Medulla oblongata (tissue), 1 donor: ENCODE results near the gene TLE1.
"Not testable (repeated sequence)": the region's sequence is repeated elsewhere in the genome, so short reads cannot be mapped to it uniquely, and the experiment has no call there.

Experiments
- DNase-seq: peaks from one replicate; pipeline ENCODE4 v3.0.0-alpha.2; 2015; ENCODE audit errors: extremely low spot score

TLE1 gene

DNA sequence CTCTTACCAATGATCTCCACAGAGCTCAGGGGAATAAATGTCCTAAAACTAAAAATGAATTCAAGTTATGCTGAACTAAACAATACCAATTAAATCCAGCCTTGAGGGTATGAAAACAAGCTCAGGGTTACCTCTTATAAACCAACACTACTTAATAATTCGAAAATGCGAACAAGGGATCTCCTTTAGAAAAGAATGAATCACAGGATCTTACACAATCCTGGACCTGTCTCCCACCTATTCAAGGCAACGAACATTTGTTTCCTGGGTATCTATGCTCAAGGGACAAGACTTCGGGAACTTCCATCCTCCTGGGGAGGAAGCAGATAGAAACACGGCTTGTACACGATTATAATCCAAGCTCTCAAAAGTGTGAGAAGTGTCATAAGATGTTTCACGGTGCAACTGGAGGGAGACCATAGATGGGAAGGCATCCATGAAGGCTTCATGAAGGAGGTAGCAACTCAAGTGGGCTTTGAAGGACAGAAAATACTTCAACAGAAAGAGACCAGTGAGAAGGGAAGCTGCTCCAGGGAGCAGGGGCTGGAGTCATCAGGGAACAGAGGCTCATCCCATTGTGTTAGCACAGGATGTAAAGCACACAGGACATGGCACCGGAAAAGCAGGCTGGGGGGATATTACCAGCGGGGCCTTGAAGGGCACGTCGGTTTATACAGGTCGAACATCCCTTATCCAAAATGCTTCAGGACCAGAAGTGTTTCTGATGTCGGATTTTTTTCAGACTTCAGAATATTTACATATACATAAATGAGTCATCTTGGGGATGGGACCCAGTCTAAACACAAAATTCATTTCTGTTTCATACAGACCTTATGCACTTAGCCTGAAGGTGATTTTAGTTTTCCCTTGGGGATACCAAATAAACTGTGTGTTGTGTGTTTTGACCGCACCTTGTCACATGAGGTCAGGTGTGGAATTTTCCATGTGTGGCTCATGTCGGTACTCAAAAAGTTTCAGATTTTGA lies 87.4 kb downstream of the TLE1 start:
- no peak for DNase-seq

DNA sequence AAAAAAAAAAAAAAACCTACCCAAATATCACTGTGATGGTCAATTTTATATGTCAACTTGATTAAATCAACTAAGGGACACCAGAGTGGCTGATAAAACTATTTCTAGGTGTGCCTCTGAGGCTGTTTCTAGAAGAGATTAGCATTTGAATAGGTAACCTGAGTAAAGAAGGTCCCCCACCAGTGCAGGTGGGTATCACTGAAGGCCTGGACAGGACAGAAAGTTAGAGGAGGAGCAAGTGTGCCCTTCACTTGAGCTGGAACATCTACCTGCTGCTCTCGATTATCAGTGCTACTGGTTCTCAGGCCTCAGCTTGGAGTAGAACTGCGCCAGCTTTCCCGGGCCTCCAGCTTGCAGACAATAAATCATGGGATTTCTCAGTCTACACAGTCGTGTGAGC lies 88.7 kb downstream of the TLE1 start:
- DNase-seq: no peak

DNA sequence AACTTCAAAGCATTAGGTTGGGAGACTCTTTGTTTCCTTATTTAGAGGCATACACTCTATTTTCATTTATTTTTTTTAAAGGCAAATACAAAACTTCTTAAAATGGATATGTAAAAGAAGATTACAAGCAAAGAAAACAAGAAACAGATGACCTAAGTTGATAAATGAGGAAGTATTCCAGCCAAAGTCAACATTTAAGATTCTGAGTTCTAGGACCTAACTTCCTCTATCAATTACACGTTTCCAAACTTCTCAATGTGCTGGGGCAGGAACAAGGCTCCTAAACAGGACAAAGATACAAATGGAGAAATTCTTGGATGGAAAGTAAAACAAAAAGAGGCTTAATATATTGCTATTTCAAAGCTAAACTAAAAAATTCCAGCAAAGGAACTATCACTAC lies 89.5 kb downstream of the TLE1 start:
- DNase-seq: no peak

DNA sequence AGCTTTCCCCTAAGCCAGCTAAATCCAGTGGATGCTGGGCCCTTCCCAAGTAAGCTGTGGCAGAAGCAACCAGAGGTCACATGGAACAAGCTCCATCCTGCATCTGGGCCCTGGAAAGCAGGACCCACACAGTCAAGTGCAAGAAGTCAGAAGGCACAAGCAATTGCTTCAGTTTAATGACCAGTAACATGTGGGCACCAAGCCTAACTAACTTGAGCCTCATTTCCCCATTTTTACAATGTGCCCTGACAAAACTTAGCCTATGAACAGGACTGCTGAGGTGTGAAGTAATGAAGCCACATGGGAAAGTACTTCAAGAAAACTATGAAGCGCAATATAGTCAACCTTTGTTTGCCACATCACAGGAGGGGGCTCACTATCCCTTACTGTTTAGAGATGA lies 90.5 kb downstream of the TLE1 start:
- no peak for DNase-seq

DNA sequence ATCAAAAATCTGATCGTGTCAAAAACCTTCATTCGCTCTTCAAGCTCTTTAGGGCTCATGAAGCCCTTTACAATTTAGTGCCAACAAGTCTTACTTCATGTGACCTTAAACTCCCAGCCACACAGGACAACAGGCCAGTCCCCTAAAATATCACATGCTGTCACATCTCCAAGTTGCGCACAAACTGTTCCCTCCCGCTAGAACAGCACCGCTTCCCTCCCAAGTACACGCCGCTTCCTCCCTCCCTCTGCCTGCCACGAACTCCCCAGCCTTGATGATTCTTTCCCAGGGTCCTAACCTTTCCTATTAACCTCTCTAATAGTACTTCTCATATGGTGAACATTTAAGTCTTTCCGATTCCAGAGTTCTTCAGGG lies 91.2 kb downstream of the TLE1 start:
- DNase-seq: no peak

DNA sequence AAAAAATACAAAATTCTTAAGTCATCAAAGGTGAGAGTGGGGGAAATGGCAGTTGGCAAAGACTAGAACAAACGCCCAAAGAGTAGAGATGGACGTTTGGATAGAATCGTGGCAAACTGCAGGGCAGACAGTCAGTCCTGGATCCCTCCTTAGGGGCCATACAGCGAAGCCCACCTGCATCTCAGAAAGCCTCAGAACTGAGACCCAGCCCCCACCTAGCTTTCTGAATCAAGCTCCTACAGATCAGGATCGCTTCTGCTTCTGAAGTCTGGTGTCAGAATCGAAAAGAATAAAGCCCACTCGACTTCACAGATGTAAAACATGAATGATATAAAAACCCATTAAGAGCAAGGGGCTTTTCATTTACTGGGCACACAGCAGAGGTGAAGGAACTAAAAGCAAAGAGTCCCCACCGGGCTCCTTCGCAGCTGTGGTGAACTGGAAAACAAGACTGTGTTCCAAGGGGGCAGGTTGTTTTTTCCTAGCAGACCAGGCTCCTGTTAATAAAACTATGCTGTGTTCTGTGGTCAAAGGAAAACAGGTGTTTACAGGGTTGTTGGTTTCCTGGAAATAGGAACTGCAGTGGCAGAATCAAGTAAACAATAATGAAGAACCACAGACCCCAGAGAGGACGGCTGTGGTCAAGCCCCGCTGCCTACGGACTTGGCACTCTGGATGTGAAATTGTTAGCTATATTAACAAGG lies 91.8 kb downstream of the TLE1 start:
- DNase-seq: no peak

- DNase-seq: no peak
Observed at GRCh38 chr9:81596679-81597418, 92.5 kb downstream of the TLE1 start.

DNA sequence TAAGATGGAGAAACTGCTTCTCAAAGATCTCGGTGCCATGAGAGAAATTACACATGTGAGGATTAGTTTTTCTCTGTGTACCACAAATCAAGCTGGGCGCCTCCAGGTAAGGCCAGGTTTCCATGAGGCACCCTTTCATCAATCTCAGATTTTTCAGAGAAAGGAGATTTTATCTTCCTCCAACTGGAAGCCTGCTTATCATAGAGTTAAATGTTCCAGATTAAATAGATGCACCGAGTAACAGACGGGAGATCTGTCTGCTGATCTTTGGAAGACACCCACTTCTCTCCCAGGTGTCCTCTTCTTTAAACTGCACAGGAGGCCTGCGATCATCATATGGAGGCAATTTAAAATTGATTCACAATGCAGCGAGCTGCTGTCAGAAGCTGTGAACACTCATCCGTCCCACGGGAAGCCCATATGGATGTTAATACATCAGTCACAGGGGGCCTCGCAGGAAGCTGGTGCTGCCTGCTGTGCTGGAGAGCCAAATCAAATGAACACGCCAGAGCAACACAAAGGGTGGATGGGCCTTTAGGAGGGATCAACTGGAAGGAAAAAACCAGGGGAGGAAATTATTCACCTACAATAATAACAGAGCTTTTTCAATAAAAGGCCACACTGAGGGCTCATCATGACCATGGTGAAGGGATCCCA lies 93.3 kb downstream of the TLE1 start:
- DNase-seq: no peak

GRCh38 chr9:81595293-81595692 lies 94.1 kb downstream of the TLE1 start:
- not testable (repeated sequence) for DNase-seq

GRCh38 chr9:81594415-81594814 lies 94.9 kb downstream of the TLE1 start:
- DNase-seq: no peak

- peak; percentile 61 for DNase-seq
Observed at GRCh38 chr9:81592887-81593266, 96.5 kb downstream of the TLE1 start.

DNA sequence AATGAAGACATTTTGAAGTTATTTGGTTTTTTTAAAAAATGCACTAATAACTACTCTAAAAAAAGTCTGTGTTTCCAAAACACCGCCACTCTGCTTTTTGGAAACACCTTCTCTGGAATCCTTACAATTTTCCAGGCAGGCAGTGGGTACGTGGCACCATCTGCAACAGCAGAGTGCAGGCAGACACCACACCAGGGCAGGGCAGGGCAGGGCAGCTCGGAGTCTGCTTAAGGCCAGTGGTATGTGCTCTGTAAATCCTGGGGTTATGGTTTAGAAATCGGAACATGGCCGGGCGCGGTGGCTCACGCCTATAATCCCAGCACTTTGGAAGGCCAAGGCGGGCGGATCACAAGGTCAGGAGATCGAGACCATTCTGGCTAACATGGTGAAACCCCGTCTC lies 97.6 kb downstream of the TLE1 start:
- DNase-seq: no peak

DNA sequence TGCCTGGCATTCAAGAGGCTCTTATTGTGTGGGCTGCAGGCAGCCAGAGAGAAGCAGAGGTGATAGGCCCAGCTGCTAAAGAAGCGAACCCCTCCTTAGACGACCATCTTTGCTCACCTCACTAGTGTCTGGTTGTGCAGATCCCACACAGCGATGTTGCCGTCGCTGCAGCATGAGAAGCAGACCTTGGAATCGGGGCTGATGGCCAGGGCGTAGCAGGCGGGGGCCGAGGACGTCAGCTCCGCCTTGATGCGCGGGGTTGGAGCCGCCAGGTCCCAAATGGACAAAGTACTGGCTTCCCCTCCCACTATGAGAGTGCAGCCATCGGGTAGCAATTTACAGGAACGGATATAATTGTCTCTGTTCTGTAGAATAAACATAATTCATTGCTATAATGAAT lies 98.7 kb downstream of the TLE1 start:
- no peak for DNase-seq

- no peak for DNase-seq
Observed at GRCh38 chr9:81589819-81590218, 99.5 kb downstream of the TLE1 start.

GRCh38 chr9:81589392-81589791 lies 100.0 kb downstream of the TLE1 start:
- DNase-seq: no peak

DNA sequence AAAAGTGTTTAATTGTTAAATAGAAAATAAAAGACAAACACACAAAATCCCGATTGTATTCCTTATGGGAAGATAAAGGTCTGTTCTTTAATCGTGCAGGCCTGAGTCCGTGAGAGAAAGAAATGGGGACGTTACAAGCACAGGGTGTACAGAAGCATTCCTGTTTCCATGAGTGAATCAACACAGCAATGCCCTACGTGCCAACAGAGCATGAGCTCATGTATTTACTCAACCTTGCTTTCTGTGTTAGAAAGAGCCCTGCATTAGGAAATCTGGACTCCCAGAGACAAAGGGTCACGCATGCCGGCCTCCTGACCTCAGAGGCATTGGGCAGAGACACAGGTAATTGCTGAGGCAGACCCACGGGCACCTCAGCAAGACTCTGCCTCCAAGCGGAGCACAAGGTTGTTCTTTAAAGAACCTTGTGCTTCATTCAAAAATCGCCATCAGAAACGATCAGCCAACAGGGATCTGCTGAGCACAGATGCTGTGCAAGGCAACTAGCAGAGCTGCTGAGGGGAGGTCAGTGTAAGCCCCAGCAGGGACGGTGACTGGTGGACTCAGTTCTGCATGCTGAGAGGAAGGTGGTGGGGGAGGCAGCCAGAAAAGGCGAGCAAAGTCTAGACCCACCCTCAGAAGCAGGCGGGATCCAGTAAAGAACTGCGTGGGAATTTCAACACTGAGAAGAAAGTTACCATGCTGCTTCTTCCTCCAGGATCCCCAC lies 101.0 kb downstream of the TLE1 start:
- DNase-seq: no peak

DNA sequence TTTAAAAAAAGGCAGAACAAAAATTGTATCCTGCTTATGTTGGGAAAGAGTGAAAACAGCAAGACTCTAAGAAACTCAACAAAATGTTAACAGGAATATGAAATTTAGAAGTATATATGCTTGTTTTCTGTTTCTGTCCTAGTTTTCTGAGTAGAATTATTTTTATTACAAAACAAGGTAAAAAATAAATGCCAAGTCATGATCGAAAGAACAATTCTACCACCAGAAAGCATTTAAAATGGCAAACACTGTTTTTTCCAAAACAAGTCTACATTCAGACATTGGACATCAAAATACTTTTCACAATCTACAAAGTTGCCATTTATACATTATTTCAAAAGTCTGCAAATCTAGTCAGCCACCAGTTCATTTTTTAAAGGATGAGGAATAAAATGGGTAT lies 102.6 kb downstream of the TLE1 start:
- no peak for DNase-seq

GRCh38 chr9:81585191-81585763 lies 104.1 kb downstream of the TLE1 start:
- DNase-seq: no peak

DNA sequence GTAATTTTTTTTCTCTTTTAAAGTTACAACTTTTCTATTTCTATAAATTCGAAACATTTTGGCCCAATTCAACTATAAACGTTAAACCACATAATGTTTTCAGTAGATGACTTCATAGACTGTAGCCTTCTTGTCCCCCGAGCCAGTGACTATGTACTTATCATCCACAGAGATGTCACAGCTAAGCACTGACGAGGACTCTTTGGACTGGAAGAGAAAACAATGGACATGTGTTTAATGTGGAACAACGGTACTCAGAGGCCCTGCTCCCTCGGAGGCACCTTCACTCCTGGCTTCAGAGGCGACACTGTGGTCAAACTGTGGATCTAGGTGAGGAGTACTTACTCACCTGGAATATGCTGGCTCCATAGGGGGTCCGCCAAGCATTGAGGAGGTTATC lies 105.2 kb downstream of the TLE1 start:
- DNase-seq: peak; percentile 42

DNA sequence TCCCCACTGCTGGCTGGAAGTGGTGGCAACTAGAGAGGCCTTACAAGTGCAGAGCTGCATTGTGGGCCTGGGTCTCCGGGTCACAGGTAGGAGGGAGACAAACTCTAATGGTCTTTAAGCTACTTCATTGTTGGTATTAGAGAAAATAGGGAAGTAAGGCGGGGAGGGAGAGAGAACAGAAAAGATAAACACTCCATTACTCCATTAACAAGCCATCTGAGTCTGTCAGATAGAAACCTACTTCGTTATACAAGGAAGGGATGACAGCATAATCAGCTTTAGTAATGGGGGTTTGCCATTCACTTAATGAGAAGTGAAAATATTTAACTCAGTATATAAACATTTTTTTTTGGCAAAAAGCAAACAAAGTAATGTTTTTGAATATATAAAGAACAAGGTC lies 107.4 kb downstream of the TLE1 start:
- DNase-seq: no peak

GRCh38 chr9:81579381-81579780 lies 110.0 kb downstream of the TLE1 start:
- DNase-seq: no peak
